ENCODE measurements around the gene RAB34. TPM values are rescaled to one million over a fixed set of nuclear protein-coding genes. Genes with fewer than 3 reads are reported as not detected.

The RAB34 gene
- total and polyA plus RNA-seq, 9 of the 15 experiments (the other 6 are each of a cell fraction or from before 2014, with no cell fraction given), result 0.07 to 3.8 (median 0.46) TPM; not detected in 1

DNA sequence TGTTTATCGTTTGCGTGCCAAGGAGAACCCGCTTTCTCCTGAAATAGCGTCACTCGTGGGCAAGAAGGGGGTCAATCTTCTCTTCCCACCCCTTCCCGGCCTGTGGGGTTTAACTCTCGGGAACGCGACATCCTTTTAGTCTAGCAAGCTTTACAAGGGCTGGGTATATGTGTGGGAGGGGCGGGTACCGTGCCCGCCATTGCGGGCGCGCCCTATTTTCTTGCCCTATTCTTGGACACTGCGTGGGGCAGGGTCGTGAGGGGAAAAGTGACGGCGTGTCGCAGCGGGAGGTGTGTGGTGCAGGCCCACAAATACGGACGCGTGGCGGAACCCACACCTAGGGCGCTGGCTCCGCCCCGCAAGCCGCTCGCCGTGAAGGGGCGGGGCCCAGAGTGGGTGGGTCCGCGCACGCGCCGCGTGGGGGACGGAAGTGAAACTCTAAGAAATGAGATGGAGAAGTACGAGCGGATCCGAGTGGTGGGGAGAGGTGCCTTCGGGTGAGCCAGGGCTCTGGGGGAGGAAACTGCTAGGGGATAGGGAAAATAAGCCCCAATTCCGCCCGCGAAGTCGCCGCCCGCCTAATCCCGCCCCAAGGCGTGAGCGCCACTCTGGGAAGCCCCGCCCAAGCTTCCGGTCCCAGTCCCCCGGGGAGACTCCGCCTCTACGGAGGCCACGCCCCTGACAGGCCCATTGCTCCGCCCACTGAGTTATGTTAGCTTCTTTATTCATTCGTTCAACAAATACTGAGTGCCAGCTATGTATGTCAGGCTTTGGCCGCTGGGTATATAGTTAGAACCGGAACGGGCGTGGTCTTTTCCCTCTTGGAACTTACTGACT, 10.9 kb upstream of the RAB34 start, which contains the start of gene NEK8 (continued):
- TF ChIP-seq REST (IDR thresholded peaks at IDR 0.05; ENCODE audit: borderline replicate concordance) (no peak), REST (CRISPR knock-in tag; IDR thresholded peaks at IDR 0.05; ENCODE audit: low read depth) (no peak), SIX5 (IDR thresholded peaks at IDR 0.05; ENCODE audit: borderline replicate concordance in 1 of 2, insufficient read depth in 1 of 2, low read depth in 1 of 2, low read length in 2 of 2) (no peak), ETV5 (CRISPR knock-in tag; IDR thresholded peaks at IDR 0.05; ENCODE audit: low read depth) (peak; percentile 68; the same call in 1 of the 2 replicates), ZBTB9 (CRISPR knock-in tag; IDR thresholded peaks at IDR 0.05) (peak; percentile 13; the same call in 1 of the 2 replicates), CREB3 (tag; conservative IDR thresholded peaks at IDR 0.05; ENCODE audit: low read depth) (no peak), ZNF24 (IDR thresholded peaks at IDR 0.05) (peak; percentile 59; the same call in 1 of the 2 replicates), ZNF395 (CRISPR knock-in tag; IDR thresholded peaks at IDR 0.05) (no peak), ZNF431 (CRISPR knock-in tag; IDR thresholded peaks at IDR 0.05) (0 out of 2 replicates have a peak, but pooled peaks have one; percentile 36), PHF21A (IDR thresholded peaks at IDR 0.05; ENCODE audit: borderline replicate concordance, low read depth) (no peak), FOXM1 (IDR thresholded peaks at IDR 0.05; ENCODE audit: low read depth) (no peak), FOXM1 (CRISPR knock-in tag; IDR thresholded peaks at IDR 0.05; ENCODE audit: low read depth) (peak; percentile 83; the same call in 1 of the 2 replicates), RBM22 (IDR thresholded peaks at IDR 0.05; ENCODE audit: low read depth, low read length, poor library complexity, severe bottlenecking) (no peak), ZNF444 (CRISPR knock-in tag; IDR thresholded peaks at IDR 0.05) (no peak), ZNF699 (CRISPR knock-in tag; IDR thresholded peaks at IDR 0.05; ENCODE audit: insufficient replicate concordance) (no peak)
